ENCODE data around the gene PGGT1B. TPM values are rescaled to one million over a fixed set of nuclear protein-coding genes. Genes with fewer than 3 reads are reported as not detected.
A peak's percentile ranks its signal among the peaks of the same experiment; 100 is the strongest.

Gene PGGT1B
- total and polyA plus RNA-seq, 9 donors: 3.4 to 45.0 (median 28.9) TPM

DNA sequence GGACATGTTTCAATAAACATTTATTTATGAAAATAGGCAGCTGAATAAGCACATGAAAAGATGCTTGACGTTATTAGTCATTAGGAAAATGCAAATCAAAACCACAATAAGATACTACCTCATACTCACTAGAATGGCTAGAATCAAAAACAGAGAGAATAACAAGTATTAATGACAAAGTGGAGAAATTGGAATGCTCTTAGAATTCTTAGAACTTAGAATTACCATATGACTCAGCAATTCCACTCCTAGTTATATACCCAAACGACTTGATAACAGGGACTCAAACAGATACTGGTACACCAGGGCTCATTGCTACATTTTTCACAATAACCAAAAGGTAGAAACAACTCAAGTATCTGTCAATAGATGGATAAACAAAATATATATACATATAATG is 77.9 kb downstream of the PGGT1B start:
- no peaks in the 10 kb centered on the region for H3K36me3 ChIP-seq
- no peaks in the 10 kb centered on the region for H3K9me3 ChIP-seq
- H3K27me3 ChIP-seq: no peaks in the 10 kb centered on the region
- no peak overlapping the region for H3K4me3 ChIP-seq
- 66 to 73% (median 68%) methylated on average over 2 of the region's 2 CpGs for WGBS, 3 donors
- TF ChIP-seq, protein P1, sequence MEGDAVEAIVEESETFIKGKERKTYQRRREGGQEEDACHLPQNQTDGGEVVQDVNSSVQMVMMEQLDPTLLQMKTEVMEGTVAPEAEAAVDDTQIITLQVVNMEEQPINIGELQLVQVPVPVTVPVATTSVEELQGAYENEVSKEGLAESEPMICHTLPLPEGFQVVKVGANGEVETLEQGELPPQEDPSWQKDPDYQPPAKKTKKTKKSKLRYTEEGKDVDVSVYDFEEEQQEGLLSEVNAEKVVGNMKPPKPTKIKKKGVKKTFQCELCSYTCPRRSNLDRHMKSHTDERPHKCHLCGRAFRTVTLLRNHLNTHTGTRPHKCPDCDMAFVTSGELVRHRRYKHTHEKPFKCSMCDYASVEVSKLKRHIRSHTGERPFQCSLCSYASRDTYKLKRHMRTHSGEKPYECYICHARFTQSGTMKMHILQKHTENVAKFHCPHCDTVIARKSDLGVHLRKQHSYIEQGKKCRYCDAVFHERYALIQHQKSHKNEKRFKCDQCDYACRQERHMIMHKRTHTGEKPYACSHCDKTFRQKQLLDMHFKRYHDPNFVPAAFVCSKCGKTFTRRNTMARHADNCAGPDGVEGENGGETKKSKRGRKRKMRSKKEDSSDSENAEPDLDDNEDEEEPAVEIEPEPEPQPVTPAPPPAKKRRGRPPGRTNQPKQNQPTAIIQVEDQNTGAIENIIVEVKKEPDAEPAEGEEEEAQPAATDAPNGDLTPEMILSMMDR (IDR thresholded peaks at IDR 0.05): no peak
- TF ChIP-seq EP300 (IDR thresholded peaks at IDR 0.05) (no peak), POLR2A (IDR thresholded peaks at IDR 0.05) (no peak)
- H3K4me1 ChIP-seq (ENCODE audit: insufficient read depth): no peaks in the 10 kb centered on the region
- DNase-seq: no peak
- H3K27ac ChIP-seq: no peak overlapping the region
- intact Hi-C loops (cut with DNase I): no loop called here

DNA sequence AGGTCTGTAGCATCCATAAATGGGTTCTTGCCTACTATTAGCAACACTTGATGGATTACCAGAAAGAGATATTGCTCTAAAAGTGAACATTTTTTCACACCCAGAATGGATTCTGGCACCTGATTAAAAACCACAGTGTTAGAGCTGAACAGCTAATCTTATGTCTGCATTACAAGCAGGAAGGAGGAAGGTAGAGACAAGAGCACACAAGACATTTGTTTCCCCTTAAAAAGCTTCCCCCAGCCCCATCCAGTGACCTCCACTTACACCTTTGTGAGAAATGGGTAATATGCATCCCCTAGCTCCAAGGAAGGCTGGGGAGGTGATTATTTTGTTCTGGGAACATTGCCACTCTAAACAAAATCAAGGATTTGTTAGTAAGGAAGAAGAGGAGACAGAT is 80.9 kb downstream of the PGGT1B start:
- Histone ChIP-seq H3K36me3 (no peaks in the 10 kb centered on the region), H3K27me3 (no peaks in the 10 kb centered on the region), H3K4me3 (no peak overlapping the region), H3K4me1 (ENCODE audit: insufficient read depth) (peaks cover 3% of the 10 kb centered on the region), H3K9me3 (no peaks in the 10 kb centered on the region), H3K27ac (no peak overlapping the region)
- no peak for DNase-seq
- intact Hi-C loops (cut with DNase I): no loop called here
- TF ChIP-seq POLR2A (IDR thresholded peaks at IDR 0.05): no peak

DNA sequence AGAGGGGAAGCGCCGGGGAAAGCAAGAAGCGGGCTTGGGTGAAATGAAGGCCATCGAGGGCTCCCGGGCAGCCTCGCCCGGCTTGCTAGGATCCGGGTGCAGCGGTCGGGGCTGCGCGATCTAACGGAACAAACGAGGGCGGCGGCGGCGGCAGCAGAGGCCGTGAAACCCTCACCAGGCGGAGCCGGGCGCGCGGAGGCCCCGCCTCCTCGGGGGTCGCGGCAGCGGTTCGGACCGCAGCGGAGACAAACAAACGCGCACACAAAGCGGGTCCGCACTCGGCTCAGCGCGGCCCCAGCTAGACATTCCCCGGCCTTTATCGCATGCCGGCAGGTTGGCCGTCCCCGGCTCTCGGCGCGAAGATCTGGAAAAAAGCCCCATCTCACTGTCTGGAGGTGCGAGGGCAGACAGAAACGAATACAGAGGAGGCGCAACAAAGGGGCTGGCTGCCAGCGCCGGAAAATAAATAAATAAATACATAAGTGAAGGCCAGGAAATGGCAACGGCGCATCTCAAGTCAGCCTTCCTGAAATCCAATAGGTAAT is 82.4 kb downstream of the PGGT1B start:
- H3K4me1 ChIP-seq (ENCODE audit: insufficient read depth): peaks cover 3% of the 10 kb centered on the region
- H3K36me3 ChIP-seq: no peaks in the 10 kb centered on the region
- intact Hi-C loops (cut with DNase I): no loop called here
- TF ChIP-seq EP300 (IDR thresholded peaks at IDR 0.05): no peak
- TF ChIP-seq POLR2A (IDR thresholded peaks at IDR 0.05): no peak
- TF ChIP-seq, protein P1 (IDR thresholded peaks at IDR 0.05): no peak
- no peaks in the 10 kb centered on the region for H3K27me3 ChIP-seq
- WGBS, 3 donors: 1 to 2% (median 1%) methylated on average over 44 to 54 of the region's 54 CpGs
- DNase-seq: peak; percentile 31 to 49 (median 44)
- H3K4me3 ChIP-seq: peak overlapping the region; percentile 36
- H3K27ac ChIP-seq: peak overlapping the region in 1 of 2 donors; percentile 13
- no peaks in the 10 kb centered on the region for H3K9me3 ChIP-seq

DNA sequence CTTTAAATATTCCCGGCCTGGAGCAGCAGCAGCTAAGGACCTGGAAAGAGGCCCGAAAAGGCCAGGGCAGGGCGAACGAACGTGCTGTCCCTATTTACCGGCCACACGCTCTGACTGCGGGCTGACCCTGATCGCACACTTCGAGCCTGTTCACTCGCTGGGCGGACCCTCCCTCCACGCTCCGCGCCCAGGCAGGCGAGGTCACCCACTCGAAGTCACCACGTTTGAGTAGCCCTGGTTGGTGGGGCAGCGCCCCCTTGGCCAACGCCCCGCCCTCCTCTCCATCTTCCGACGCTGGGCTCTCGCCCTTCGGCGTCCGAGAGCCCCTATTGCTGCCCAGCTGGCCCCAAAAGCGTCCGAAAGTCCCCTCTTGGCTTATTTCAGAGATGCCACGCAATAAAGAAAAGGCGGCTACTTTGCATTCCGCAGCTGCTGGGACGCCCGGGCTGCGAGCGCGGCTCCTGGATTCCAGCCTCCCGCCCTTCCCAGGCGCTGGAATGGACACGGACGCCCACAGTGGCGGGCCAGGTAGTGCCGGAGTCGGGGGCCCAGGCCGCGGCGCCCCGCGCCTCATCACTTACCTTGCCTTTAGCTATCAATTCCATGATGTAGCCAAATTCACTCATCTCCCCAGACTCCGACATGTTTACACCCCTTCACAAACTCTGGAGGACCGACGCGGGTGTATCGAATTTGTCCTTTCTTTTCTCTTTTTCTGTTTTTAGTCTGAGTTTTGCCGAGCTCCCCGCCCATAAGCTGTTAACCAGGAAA is 83.1 kb downstream of the PGGT1B start:
- no peaks in the 10 kb centered on the region for H3K27me3 ChIP-seq
- peak overlapping the region; percentile 36 for H3K4me3 ChIP-seq
- intact Hi-C loops (cut with DNase I): no loop called here

More for the DNA sequence above, 83.1 kb downstream of the PGGT1B start:
- peak in 4 of 5 donors; percentile 24 to 41 (median 28) for DNase-seq
- H3K4me1 ChIP-seq (ENCODE audit: insufficient read depth): peaks cover 3% of the 10 kb centered on the region
- H3K27ac ChIP-seq: no peak overlapping the region
- H3K9me3 ChIP-seq: no peaks in the 10 kb centered on the region
- 1 to 3% (median 2%) methylated on average over 52 to 56 of the region's 56 CpGs for WGBS, 3 donors
- TF ChIP-seq, protein P1 (IDR thresholded peaks at IDR 0.05): no peak
- TF ChIP-seq POLR2A (IDR thresholded peaks at IDR 0.05) (no peak), EP300 (IDR thresholded peaks at IDR 0.05) (no peak)
- H3K36me3 ChIP-seq: no peaks in the 10 kb centered on the region

Measured in ovary (tissue), 9 donors.